Activated CD8-positive, alpha-beta memory T cell treated with anti-CD3 and anti-CD28 coated beads, Interleukin-2, amount 50 U/mL, for 24 hours (primary cell): ENCODE data around the gene EGFL7.

Experiments
- DNase-seq: peaks from one replicate; pipeline ENCODE4 v3.0.0-alpha.2; 2020; ENCODE audit errors: extremely low read depth

Gene EGFL7

DNA sequence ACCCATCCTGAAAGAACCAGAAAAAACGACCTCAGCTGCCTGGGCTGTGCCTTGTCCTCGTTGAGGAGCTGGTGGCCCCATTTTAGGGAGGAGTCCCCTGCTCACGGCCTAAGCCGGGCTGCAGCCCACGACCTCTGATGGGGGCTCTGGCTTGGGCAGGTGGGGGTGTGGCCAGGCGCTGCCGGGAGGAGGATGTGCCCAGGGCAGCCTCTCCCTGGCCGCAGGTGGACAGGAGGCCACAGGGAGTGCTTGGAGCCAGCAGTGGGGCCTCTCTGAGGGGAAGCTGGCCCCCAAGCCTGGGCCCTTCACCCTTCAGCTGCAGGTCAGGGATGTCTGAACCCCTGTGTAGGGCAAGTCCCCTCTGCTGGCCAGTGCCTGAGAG, 52.2 kb downstream of the EGFL7 start:
- DNase-seq: no peak

DNA sequence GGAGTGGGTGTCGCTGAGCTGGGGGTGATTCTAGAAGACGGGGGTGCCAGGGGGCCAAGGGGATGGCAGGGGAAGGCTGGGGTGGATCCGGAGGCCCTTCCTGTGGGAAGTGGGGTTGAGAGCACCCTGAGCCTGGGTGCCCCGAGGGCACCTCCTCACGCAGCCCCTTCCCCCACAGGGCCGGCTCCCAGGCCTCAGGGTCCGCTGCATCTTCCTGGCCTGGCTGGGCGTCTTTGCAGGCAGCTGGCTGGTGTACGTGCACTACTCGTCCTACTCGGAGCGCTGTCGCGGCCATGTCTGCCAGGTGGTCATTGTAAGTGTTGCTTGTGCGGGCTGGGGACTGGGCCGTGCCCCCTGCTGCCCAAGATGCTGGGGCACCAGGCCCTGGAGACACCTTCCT, 54.7 kb downstream of the EGFL7 start:
- no peak for DNase-seq

DNA sequence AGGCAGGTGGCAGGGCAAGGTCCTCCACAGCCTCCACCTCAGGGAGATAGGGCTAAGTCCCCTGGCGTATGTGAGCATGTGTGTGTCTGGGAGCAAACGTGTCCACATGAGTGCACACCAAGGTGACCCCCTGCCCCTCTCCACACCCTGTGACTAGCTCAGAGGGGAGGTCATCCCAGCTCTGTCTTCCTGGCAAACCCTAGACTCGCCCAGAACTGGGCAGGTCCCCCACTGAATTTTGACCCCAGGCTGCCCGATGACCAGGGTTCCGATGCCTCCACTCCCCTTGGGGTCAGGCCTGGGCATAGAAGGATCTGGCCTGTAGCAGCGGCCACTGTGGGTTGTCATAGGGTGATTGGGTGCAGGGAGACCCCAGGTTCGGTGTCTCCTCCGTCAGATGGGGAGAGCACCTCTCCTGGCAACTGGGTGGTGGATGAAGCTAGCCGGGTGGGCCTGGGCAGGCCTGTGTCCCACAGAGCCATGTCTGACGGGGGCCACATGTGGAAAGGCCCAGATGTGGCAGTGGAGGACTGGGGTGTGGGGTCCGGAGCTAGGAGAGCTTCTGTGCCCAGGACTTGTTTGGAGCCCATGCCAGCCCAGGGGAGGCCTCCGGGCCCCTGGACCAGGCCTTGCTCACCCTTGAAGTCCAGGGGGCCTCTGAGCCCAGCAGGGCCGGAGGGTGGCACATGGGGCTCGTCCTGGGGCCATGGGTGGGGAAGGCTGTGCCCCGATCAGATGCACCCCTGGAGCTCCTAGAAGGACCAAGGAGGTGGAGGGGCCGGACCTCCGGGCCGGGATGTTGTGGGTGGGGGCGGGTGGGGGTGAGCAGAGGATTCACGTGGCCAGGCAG, 55.9 kb downstream of the EGFL7 start:
- DNase-seq: no peak

DNA sequence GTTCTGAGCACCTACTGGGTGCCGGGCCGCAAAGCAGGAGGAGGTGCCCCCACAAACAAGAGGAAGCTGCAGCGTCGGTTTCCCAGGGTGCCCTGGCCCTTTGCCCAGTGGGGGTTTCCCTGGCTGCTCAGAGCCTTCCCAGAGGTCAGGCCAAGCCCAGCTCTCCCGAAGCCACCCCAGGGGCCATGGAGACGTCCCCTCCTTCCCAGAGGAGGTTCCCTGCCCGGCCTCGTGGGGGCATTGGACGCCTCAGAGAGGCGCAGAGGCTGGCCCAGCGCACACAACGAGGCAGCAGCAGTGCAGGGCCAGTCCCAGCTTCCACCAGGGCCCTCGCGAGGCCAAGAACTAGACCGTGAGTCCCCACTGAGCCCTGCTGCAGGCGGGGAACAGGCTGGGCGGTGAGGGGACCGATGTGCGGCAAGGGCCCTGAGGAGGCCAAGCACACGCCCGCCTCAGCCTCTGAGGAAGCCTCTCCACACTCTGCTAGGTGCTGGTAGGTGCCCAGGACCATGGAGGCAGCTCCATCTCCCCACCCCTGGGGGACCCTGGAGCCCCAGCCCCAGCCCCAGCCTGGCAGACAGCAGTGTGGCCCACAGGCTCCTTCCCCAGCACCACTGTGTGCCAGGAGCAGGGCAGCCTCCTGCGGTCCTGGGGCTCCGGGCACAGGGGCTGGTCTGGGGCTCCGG, 56.6 kb downstream of the EGFL7 start:
- DNase-seq: no peak

DNA sequence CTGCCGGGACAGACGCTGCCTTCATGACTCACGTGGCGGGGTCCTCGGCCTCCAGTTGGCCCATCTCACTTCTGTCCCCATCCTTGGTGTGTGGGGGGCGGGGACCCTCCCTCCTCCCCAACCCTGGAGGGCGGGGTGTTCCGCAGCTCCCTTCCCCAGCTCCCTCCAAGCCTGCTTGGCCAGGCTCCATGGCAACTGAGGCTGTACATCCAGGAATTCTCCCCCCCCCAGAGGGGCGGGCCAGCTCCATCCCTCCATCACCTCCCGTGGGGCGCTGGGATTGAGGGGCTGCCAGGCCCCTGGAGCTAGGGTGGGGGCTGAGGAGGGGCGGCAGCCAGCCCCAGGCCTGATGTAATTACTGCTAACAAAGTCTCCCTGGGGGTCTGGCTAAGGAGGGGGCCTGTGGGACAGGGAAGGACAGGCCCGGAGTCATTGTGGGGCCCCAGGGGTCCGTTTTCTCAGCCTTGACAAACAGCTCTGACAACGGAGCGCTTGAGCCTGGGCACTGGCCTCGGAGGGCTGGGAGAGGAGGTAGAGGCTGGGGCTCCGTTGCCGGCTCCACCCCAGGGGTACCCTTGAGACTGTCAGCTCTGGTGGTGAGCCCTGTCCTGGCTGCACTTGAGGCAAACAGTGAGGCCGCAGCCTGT, 57.7 kb downstream of the EGFL7 start:
- no peak for DNase-seq

GRCh38 chr9:136720898-136721338, 58.2 kb downstream of the EGFL7 start:
- no peak for DNase-seq

GRCh38 chr9:136721339-136722092, 58.8 kb downstream of the EGFL7 start:
- DNase-seq: no peak
